Myocyte (in vitro differentiated cells): ENCODE data around the gene METRN. TPM values are rescaled to one million over a fixed set of nuclear protein-coding genes. Genes with fewer than 3 reads are reported as not detected.
"Not testable (repeated sequence)": the region's sequence is repeated elsewhere in the genome, so short reads cannot be mapped to it uniquely, and the experiment has no call there.

Experiments used
- DNase-seq: peaks from one replicate; pipeline ENCODE4 v3.0.0-alpha.2; 2012; ENCODE audit warnings: low read depth
- total RNA-seq: library from RNA; depleted of rRNA; stranded (reverse); fragments of >200 nt; gene quantifications from 2 replicates; pipeline ENCODE4 v1.2.3, GENCODE V29; 2014

METRN gene
- total RNA-seq, 1 donor from 2014 or later: 105 TPM

- no peak for DNase-seq
These were observed 18.7 kb downstream of the METRN start for GRCh38 chr16:733382-734207.

- no peak for DNase-seq
These were observed 19.5 kb downstream of the METRN start for GRCh38 chr16:734208-734980.

- DNase-seq: no peak
These were observed 20.3 kb downstream of the METRN start for GRCh38 chr16:734981-735881.

DNA sequence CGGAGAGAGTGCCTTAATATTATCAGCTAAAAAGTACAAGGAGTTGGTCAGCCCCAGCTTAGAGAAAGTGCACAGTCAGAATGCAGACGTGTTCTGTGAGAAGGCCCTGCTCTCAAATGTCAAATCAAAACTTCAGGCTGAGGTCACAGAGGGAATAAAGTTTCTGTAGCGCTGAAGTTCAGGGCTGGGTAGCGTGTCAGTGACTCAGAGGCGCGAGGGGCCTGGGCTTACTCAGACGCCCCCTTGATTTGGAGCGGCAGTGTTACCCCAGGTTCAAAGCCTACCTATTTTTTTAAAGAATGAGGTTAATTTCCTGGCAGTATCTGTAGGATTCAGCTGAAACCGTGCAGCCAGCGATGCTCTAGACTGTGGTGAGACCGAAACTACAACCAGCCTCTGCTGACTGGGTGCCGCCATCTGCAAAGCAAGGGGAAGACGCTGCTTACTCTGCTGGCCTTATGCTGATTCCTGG is 21.1 kb downstream of the METRN start:
- DNase-seq: no peak

- no peak for DNase-seq
These were observed 22.1 kb downstream of the METRN start for GRCh38 chr16:736936-737481.

DNA sequence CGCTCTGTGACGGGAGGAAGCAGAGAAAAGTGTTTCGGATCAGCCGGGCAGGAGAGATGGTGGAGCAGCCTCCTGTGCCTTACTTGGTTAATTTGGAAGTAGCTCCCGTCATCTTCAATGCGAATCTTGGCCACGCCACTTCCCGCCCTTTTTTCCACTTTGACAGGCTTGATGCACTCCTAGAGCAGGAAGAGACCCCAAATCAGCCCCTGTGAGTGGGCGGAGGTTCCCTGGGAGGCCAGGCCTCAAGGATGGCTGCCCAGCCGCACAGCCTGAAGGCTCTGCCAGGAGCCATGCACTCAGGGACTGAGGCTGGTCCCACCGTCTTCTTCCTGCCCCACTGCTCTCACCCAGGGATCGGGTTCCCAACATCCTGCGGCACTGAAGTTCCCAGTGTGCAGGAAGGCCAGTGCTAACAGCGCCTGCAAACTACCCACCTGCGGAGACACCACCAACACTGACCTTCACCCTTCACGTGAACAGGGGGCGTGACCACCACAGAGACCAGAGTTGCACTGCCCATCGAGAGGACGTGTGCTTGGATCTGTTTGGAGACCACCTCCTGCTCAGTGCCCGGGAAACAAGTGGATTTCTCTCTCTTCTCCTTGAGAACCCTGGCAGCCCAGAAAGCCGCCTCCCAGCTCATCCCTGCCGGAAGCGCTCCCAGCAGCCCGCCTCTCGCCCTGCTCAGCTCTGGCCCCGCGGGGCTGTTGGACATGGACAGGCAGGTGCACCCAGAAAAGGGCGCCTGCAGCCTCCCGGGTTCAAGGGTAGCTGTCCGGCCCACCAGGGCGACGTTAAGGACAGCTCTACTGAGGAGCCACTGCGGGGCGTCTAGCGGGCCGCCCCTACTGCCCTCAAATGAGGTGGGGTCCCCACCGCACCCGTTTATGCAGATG is 24.9 kb downstream of the METRN start:
- DNase-seq: no peak

GRCh38 chr16:740459-740763 is 25.5 kb downstream of the METRN start:
- no peak for DNase-seq

- DNase-seq: peak; percentile 89
These were observed 26.0 kb downstream of the METRN start, which contains the start of gene CIAO3 for GRCh38 chr16:740764-741505. Gene CIAO3 (minus strand): TSS chr16:740997. CDS start chr16:740985, 12 bp downstream.

DNA sequence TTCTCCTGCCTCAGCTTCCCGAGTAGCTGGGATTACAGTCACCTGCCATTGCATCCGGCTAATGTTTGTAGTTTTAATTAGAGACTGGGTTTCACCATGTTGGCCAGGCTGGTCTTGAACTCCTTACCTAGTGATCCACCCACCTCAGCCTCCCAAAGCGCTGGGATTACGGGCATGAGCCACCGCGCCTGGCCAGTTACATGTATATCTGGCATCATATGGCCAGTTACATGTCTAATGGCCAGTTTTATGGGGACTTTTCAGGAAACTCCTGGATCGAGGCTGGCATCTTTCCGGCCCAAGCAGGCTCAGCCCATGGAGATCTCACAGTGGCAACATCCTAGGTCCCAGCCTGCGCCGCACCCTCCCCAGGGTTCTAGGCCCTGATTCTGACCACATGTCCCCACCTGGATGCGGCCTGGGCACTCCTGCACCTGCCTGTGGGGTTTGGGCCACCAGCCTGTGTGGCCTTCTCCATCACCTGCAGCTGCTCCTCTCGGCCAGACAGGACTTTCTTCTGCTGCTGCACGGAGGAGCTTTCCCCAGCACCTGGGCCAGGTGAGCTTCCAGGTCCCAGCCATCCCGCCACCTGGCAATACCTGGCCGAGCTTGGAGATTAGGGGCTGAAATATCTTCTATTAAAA is 27.2 kb downstream of the METRN start:
- no peak for DNase-seq

DNA sequence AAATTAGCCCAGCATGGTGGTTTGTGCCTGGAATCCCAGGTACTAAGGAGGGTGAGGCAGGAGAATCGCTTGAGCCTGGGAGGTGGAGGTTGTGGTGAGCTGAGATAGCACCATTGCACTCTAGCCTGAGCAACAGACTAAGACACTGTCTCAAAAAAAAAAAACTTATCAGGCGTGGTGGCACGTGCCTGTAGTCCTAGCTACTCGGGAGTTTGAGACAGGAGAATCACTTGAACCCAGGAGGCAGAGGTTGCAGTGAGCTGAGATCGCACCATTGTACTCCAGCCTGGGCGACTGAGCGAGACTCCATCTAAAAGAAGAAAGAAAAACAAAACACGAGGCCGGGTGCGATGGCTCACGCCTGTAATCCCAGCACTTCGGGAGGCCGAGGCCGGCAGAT is 28.0 kb downstream of the METRN start:
- DNase-seq: not testable (repeated sequence)

GRCh38 chr16:743794-744500 is 29.0 kb downstream of the METRN start:
- no peak for DNase-seq

GRCh38 chr16:745739-746138 is 30.8 kb downstream of the METRN start:
- no peak for DNase-seq

- no peak for DNase-seq
These were observed 31.7 kb downstream of the METRN start for GRCh38 chr16:746637-747036.

DNA sequence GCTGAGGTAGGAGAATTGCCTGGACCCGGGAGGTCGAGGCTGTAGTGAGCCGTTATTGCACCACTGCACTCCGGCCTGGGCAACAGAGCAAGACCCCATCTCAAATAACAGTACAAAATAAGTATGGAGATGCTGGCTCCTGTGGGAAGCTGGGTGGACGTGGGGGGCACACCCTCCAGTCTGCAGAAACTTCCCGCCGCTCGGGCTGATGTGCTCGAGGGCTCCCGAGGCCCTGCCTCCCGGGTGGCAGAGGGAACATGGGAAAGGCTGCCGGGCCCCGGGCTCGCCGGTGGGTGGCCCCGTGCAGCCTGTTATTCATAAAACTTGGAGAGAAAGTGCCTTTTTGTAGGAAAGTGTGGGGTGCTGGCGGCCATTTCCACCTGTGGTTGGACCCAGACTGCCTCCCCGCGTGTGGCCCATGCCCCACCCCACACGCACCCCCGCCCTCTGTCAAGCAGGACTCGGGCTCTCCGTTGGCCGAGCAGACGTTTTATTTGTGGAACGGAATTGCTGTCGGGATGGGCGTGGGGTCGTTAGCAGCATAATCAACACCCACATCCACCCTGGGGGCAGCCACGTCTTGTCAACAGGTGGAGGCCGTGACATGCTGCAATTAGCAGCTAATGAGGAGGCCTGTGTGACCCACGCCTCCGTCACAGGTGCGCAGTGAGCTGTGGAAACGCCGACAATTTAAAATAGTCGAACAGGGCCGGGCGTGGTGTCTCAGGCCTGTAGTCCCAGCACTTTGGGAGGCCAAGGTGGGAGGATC is 33.2 kb downstream of the METRN start:
- DNase-seq: no peak

DNA sequence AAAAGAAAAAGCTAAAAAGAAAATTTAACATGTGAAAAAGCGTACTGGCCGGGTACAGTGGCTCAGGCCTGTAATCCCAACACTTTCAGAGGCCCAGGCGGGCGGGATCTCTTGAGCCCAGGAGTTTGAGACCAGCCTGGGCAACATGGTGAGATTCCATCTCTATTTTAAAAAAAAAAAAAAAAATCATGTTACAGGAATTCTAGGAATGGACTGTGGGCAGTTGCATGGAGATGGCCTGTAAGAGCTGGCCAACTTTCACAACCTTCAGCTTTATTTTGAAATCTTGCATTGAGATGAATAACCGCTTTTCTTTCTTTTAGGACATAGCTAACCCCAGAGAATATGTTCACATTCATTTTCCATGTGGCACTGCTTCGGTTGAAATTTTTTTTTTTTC is 34.1 kb downstream of the METRN start:
- DNase-seq: peak; percentile 30

DNA sequence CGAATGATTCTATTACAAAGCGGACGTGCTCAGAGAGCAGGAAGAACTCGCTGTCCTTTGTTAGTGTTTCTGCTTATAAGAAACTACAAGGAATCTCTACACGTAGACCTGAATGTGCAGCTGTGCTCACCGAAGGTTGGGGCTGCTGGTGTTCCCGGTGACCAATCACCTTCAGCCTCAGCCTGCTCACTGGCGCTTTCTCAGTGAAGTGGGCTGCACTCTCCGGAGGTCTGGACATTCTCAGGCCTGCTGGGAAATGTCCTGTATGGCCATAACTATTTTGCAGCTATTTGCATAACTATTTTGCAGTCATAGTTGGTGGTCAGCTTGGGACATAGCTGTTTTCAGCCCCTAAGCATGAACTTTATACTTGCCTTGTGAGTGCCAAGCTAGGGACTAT is 35.6 kb downstream of the METRN start:
- no peak for DNase-seq
